ENCODE measurements around the gene CRIM1.

DNA sequence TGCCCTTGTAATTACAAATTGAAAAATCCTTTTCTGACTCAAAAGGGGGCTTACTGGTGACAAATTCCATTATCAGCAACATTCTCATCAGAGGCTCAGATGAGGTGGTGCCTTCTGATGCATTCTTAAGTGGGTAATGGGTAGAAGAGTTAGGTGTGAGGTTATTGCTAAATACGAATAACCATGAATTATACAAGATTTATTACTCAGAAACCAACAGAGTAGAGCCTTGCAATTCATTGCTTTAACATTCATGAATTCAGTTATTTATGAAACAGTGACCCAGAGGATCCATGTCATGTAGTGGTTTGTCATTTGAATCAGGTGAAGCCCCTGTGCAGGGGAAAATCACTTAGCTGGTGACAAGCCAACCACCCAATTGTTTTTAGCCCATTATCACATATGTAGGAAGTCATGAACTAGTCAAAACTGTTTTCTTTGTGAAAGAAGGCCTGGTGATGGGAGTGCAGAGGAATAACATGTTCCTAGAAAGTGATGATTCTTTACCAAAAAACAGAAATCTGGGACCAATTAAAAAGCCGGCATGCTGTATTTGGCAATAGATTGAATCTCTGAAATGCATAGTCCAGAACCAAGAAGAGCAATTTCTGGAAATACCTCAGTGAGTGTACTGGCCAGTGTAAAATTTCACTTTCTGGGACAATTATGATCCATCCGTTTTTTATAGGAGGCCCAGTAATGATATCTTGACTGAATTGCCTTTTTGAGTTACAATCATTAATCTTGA is 70.2 kb downstream of the CRIM1 start:
- TF ChIP-seq, protein P1, sequence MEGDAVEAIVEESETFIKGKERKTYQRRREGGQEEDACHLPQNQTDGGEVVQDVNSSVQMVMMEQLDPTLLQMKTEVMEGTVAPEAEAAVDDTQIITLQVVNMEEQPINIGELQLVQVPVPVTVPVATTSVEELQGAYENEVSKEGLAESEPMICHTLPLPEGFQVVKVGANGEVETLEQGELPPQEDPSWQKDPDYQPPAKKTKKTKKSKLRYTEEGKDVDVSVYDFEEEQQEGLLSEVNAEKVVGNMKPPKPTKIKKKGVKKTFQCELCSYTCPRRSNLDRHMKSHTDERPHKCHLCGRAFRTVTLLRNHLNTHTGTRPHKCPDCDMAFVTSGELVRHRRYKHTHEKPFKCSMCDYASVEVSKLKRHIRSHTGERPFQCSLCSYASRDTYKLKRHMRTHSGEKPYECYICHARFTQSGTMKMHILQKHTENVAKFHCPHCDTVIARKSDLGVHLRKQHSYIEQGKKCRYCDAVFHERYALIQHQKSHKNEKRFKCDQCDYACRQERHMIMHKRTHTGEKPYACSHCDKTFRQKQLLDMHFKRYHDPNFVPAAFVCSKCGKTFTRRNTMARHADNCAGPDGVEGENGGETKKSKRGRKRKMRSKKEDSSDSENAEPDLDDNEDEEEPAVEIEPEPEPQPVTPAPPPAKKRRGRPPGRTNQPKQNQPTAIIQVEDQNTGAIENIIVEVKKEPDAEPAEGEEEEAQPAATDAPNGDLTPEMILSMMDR (IDR thresholded peaks at IDR 0.05) = no peak
- TF ChIP-seq POLR2A (IDR thresholded peaks at IDR 0.05) (no peak), POLR2AphosphoS5 (IDR thresholded peaks at IDR 0.05) (no peak)
